Aorta (tissue), 5 donors: Measurements from ENCODE around the gene JSRP1. TPM values are rescaled to one million over a fixed set of nuclear protein-coding genes. Genes with fewer than 3 reads are reported as not detected.

Source experiments
- ATAC-seq: fragments of 200-7000 bp; cut with Tn5 transposase; one replicate; pipeline ENCODE4 v1.9.1; 2022; ENCODE audit warnings: moderate library complexity; ENCODE audit not compliant: low FRiP score
- DNase-seq, 2 donors: peaks; one replicate each; pipeline ENCODE4 v3.0.0-alpha.2; 2020
- H3K27ac ChIP-seq, 2 donors: one replicate each; pipeline ENCODE4 v1.5.1; 2013; ENCODE audit warnings: low read length in 2 of 2, mild to moderate bottlenecking in 2 of 2, moderate library complexity in 2 of 2, control low read depth in 1 of 2, inconsistent platforms in 1 of 2, low read depth in 1 of 2
- H3K27me3 ChIP-seq, 2 donors: one replicate each; pipeline ENCODE4 v1.6.1; 2013; ENCODE audit warnings: control low read depth in 1 of 2, low read length in 1 of 2, mild to moderate bottlenecking in 1 of 2, moderate library complexity in 1 of 2; ENCODE audit not compliant: insufficient read depth in 2 of 2, control insufficient read depth in 1 of 2
- H3K36me3 ChIP-seq, 2 donors: one replicate each; pipeline ENCODE4 v1.6.1; 2013; ENCODE audit warnings: control low read depth in 1 of 2, low read length in 1 of 2, mild to moderate bottlenecking in 1 of 2; ENCODE audit not compliant: insufficient read depth in 2 of 2, control insufficient read depth in 1 of 2
- H3K4me1 ChIP-seq, 2 donors: one replicate each; pipeline ENCODE4 v1.6.1; 2013; ENCODE audit warnings: low read length in 2 of 2, control low read depth in 1 of 2, mild to moderate bottlenecking in 1 of 2, moderate library complexity in 1 of 2; ENCODE audit not compliant: insufficient read depth in 2 of 2, control insufficient read depth in 1 of 2
- H3K4me3 ChIP-seq, 2 donors: one replicate each; pipeline ENCODE4 v1.5.1; 2013; ENCODE audit warnings: low read length in 2 of 2, control low read depth in 1 of 2, mild to moderate bottlenecking in 1 of 2
- H3K9me3 ChIP-seq: one replicate; pipeline ENCODE4 v1.6.1; 2013; ENCODE audit warnings: mild to moderate bottlenecking, low read length; ENCODE audit not compliant: control insufficient read depth
- WGBS, 2 donors: extraction: QIAGEN DNeasy Blood & Tissue Kit; methylation state at CpG; one replicate each; pipeline ENCODE4 v1.1.7; 2013; 5-methylcytosine and 5-hydroxymethylcytosine counted together
- intact Hi-C, 2 donors: fragments of 100-400 bp; cut with DNase I; formaldehyde crosslinking; loops; one replicate each; pipeline versions ENCODE4 v1.14.2 to v1.15.0; 2022
- polyA plus RNA-seq, 2 donors: library from polyadenylated mRNA; stranded (reverse); fragments of 200-250 nt; gene quantifications; one replicate each; pipeline ENCODE4 v1.2.3, GENCODE V29; 2013
- total RNA-seq, 2 donors: library from RNA; stranded (reverse); fragmentation: NEBNext Ultra II Directional; extraction: Animal tissue kit (Norgen Biotek cat#: 25700); gene quantifications; one replicate each; pipeline ENCODE4 v1.2.1, GENCODE V29; 2021
- donor health status: healthy with polysubstance abuse.
- donor health status: Bipolar disorder and iron deficiency.
- donor health status: DM: no; HTN: no; CAD: no.
- donor health status: DM: no; HTN: no; CAD: no.
- donor health status: DM: yes; HTN: yes; CAD: no.

JSRP1 gene
- total and polyA plus RNA-seq, 4 donors, result 0.38 to 0.42 TPM; not detected in 2

DNA sequence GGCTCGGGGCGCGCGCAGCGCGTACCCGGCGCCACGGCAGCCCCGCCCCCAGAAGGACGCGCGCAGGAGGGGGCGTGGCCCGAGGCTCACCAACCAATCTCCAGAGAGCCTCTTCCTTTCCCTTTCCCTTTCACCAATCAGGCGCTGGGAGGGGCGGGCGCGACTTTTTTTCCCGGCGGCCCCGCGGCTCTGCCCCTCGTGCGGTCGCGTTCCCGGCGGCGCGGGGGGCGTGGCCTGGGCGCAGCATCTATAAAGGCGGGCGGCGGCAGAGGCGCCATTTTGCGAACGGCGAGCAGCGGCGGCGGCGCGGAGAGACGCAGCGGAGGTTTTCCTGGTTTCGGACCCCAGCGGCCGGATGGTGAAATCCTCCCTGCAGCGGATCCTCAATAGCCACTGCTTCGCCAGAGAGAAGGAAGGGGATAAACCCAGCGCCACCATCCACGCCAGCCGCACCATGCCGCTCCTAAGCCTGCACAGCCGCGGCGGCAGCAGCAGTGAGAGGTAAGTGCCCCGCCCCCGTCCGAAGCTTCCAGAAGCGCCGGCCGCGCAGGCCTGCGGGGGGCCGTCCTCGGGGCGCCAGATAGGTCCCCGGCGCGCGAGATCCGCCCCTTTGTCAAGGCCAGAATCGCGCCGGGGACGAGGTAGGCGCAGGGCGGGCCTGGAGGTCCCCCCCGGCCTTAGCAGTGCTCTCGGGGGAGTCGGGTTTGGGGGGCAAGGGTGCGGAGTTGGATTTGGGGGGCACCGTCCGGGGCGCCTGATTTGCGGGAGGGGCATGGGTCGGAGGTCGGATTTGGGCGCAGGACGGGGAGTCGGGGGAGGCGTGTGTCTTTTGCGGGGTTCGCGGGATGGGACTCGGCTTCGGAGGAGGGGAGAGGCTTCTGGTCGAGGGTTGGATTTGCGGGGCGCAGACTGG lies 13.3 kb upstream of the JSRP1 start:
- H3K36me3 ChIP-seq, result peaks cover 0 to 2% of the 10 kb centered on the region in 2 donors
- H3K9me3 ChIP-seq, result no peaks in the 10 kb centered on the region
- no peaks in the 10 kb centered on the region for H3K4me1 ChIP-seq
- ATAC-seq, result peak; percentile 92
- 0 to 1% methylated on average over 74 to 103 of the region's 103 CpGs for WGBS, 2 donors
- peak overlapping the region; percentile 49 to 96 for H3K4me3 ChIP-seq
- peak overlapping the region; percentile 83 to 93 for H3K27ac ChIP-seq
- intact Hi-C loops, result loop anchor here (2.0 to 5.0 kb wide), 5 partner anchors 32 to 1788 kb away; partner anchors contain the start of genes AP3D1 (in 2 of the 2), LSM7 (in 1 of the 2), PLEKHJ1 (in 1 of the 2) and SF3A2 (in 1 of the 2)
- peak; percentile 99 for DNase-seq
- no peaks in the 10 kb centered on the region for H3K27me3 ChIP-seq

- WGBS, 2 donors, result 2% methylated on average over 19 of the region's 19 CpGs
- no peaks in the 10 kb centered on the region for H3K9me3 ChIP-seq
- H3K4me3 ChIP-seq, result peak overlapping the region; percentile 43 to 45
- intact Hi-C loops, result loop anchor here in 1 of 2 donors (2.0 to 5.0 kb wide), 3 partner anchors 58 to 1788 kb away; partner anchors contain the start of genes AP3D1, LSM7 and SPPL2B
- no peak for DNase-seq
- H3K27ac ChIP-seq, result no peak overlapping the region
- H3K27me3 ChIP-seq, result no peaks in the 10 kb centered on the region
- no peaks in the 10 kb centered on the region for H3K4me1 ChIP-seq
- no peak for ATAC-seq
- H3K36me3 ChIP-seq, result peaks cover 0 to 2% of the 10 kb centered on the region in 2 donors
Measured at GRCh38 chr19:2268861-2269243, 12.6 kb upstream of the JSRP1 start.

DNA sequence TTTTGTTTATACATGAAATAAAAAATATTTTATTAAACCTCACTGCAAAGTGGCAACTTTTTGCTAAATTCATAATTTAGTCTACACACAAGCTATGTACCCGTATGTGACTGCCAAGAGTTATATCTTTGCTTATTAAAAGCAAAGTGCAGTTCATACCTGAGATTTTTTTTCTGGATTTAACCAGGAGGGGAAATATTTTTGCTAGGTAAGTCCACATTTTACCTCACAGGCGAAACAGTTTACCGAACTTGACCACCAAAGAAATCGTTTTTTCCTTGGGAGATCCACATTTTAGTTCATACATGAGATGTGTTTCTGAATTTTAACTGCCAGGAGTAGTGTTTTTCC lies 12.2 kb upstream of the JSRP1 start:
- DNase-seq (no peak), ATAC-seq (no peak)
- 82 to 83% methylated on average over 4 of the region's 4 CpGs for WGBS, 2 donors
- no peaks in the 10 kb centered on the region for H3K27me3 ChIP-seq
- no peaks in the 10 kb centered on the region for H3K9me3 ChIP-seq
- no peak overlapping the region for H3K4me3 ChIP-seq
- no peak overlapping the region for H3K27ac ChIP-seq
- H3K36me3 ChIP-seq, result peaks cover 0 to 2% of the 10 kb centered on the region in 2 donors
- intact Hi-C loops, result loop anchor here in 1 of 2 donors (2.0 to 5.0 kb wide), 3 partner anchors 59 to 1789 kb away; partner anchors contain the start of genes AP3D1, LSM7 and SPPL2B
- H3K4me1 ChIP-seq, result no peaks in the 10 kb centered on the region

- intact Hi-C loops, result loop anchor here in 1 of 2 donors (5.0 kb wide), 2 partner anchors 61 to 1791 kb away; partner anchors contain the start of genes LSM7 and SPPL2B
- Histone ChIP-seq H3K4me1 (no peaks in the 10 kb centered on the region), H3K36me3 (no peaks in the 10 kb centered on the region), H3K27ac (no peak overlapping the region), H3K4me3 (no peak overlapping the region), H3K27me3 (no peaks in the 10 kb centered on the region), H3K9me3 (no peaks in the 10 kb centered on the region)
- ATAC-seq, result peak; percentile 34
- WGBS, 2 donors, result 41 to 46% methylated on average over 18 of the region's 18 CpGs
- peak; percentile 93 to 96 for DNase-seq
Measured at GRCh38 chr19:2266183-2266993, 10.2 kb upstream of the JSRP1 start.

GRCh38 chr19:2261438-2262172 lies 5.4 kb upstream of the JSRP1 start:
- Histone ChIP-seq H3K4me1 (no peaks in the 10 kb centered on the region), H3K36me3 (no peaks in the 10 kb centered on the region), H3K27me3 (no peaks in the 10 kb centered on the region), H3K9me3 (no peaks in the 10 kb centered on the region), H3K4me3 (no peak overlapping the region), H3K27ac (no peak overlapping the region)
- DNase-seq, result no peak
- intact Hi-C loops, result no loop called here
- ATAC-seq, result no peak
- WGBS, 2 donors, result 66 to 69% methylated on average over 7 of the region's 7 CpGs

- Histone ChIP-seq H3K4me3 (no peak overlapping the region), H3K4me1 (no peaks in the 10 kb centered on the region), H3K9me3 (no peaks in the 10 kb centered on the region), H3K36me3 (no peaks in the 10 kb centered on the region), H3K27ac (no peak overlapping the region), H3K27me3 (no peaks in the 10 kb centered on the region)
- WGBS, 2 donors, result 79 to 83% methylated on average over 11 of the region's 11 CpGs
- no peak for DNase-seq
- intact Hi-C loops, result no loop called here
- no peak for ATAC-seq
Measured at GRCh38 chr19:2260341-2260805, 4.2 kb upstream of the JSRP1 start.

- Histone ChIP-seq H3K4me3 (no peak overlapping the region), H3K9me3 (no peaks in the 10 kb centered on the region), H3K4me1 (no peaks in the 10 kb centered on the region), H3K36me3 (no peaks in the 10 kb centered on the region), H3K27ac (no peak overlapping the region), H3K27me3 (no peaks in the 10 kb centered on the region)
- ATAC-seq (no peak), DNase-seq (no peak)
- intact Hi-C loops, result no loop called here
- 81 to 88% methylated on average over 5 of the region's 5 CpGs for WGBS, 2 donors
Measured at GRCh38 chr19:2259336-2259735, 3.1 kb upstream of the JSRP1 start.
